Hepatocyte (in vitro differentiated cells): ENCODE data around the gene CAB39. TPM values are rescaled to one million over a fixed set of nuclear protein-coding genes. Genes with fewer than 3 reads are reported as not detected.
"Not testable (repeated sequence)": the region's sequence is repeated elsewhere in the genome, so short reads cannot be mapped to it uniquely, and the experiment has no call there.

ENCODE experiments used
- DNase-seq: peaks from one replicate; pipeline ENCODE4 v3.0.0-alpha.2; 2016; ENCODE audit warnings: low spot score
- H2AFZ ChIP-seq: fragments of 200-600 bp; sonication (generic); 2 replicates; pipeline ENCODE4 v1.6.0; 2016; ENCODE audit warnings: antibody characterized with exemption, mild to moderate bottlenecking
- H3K27ac ChIP-seq: fragments of 200-600 bp; sonication (generic); 2 replicates; pipeline ENCODE4 v1.5.1; 2016; ENCODE audit warnings: mild to moderate bottlenecking
- H3K27me3 ChIP-seq: fragments of 200-600 bp; sonication (generic); 2 replicates; pipeline ENCODE4 v1.6.1; 2016
- H3K36me3 ChIP-seq: fragments of 200-600 bp; sonication (generic); replicated peaks from 2 replicates; pipeline ENCODE4 v1.5.1; 2016; ENCODE audit warnings: low read depth; ENCODE audit not compliant: insufficient read depth
- H3K4me1 ChIP-seq: fragments of 200-600 bp; sonication (generic); 2 replicates; pipeline ENCODE4 v1.5.1; 2016; ENCODE audit warnings: mild to moderate bottlenecking, moderate library complexity; ENCODE audit not compliant: insufficient read depth
- H3K4me2 ChIP-seq: fragments of 200-600 bp; sonication (generic); 2 replicates; pipeline ENCODE4 v1.6.0; 2016
- H3K4me3 ChIP-seq: fragments of 200-600 bp; sonication (generic); 2 replicates; pipeline ENCODE4 v1.5.1; 2016; ENCODE audit warnings: mild to moderate bottlenecking
- H3K79me2 ChIP-seq: fragments of 200-600 bp; sonication (generic); 2 replicates; pipeline ENCODE4 v1.6.0; 2017; ENCODE audit warnings: mild to moderate bottlenecking
- H3K9me2 ChIP-seq: fragments of 200-600 bp; sonication (generic); replicated peaks from 2 replicates; pipeline ENCODE4 v1.6.0; 2017; ENCODE audit warnings: mild to moderate bottlenecking; ENCODE audit not compliant: insufficient read depth
- H3K9me3 ChIP-seq: fragments of 200-600 bp; sonication (generic); 2 replicates; pipeline ENCODE4 v1.5.1; 2016; ENCODE audit warnings: low read depth, mild to moderate bottlenecking
- H4K20me1 ChIP-seq: fragments of 200-600 bp; sonication (generic); 2 replicates; pipeline ENCODE4 v1.6.0; 2016; ENCODE audit warnings: mild to moderate bottlenecking; ENCODE audit not compliant: insufficient read depth, poor library complexity, severe bottlenecking
- EZH2 ChIP-seq: fragments of 200-600 bp; sonication (generic); IDR thresholded peaks from 2 replicates; pipeline ENCODE4 v1.6.1; 2016; ENCODE audit warnings: antibody characterized with exemption, mild to moderate bottlenecking, borderline replicate concordance
- EZH2phosphoT487 ChIP-seq: fragments of 200-600 bp; sonication (generic); IDR thresholded peaks from one replicate; pipeline ENCODE4 v1.6.1; 2018; ENCODE audit warnings: antibody characterized with exemption, mild to moderate bottlenecking, low read depth, moderate library complexity; ENCODE audit not compliant: unreplicated experiment, severe bottlenecking
- WGBS: methylation state at CpG from one replicate; pipeline ENCODE4 v1.1.6; 2016; ENCODE audit warnings: low lambda C conversion rate; ENCODE audit errors: missing lambda C conversion rate; 5-methylcytosine and 5-hydroxymethylcytosine counted together
- polyA plus RNA-seq: library from polyadenylated mRNA; unstranded; fragments of >200 nt; fragmentation: Nextera tagmentation; extraction: Ambion mirVana; gene quantifications from 2 replicates; pipeline ENCODE4 v1.2.1, GENCODE V29; 2016
- total RNA-seq: library from RNA; depleted of rRNA; stranded (reverse); fragments of >200 nt; gene quantifications from 2 replicates; pipeline ENCODE4 v1.2.3, GENCODE V29; 2014
- TF ChIP-seq, protein P1 (sequence below): fragments of 200-600 bp; sonication (generic); IDR thresholded peaks from 2 replicates; pipeline ENCODE4 v1.5.1; 2016; ENCODE audit warnings: antibody characterized with exemption, mild to moderate bottlenecking; ENCODE audit not compliant: poor library complexity

Gene CAB39
- total and polyA plus RNA-seq, 2 experiments from 2014 or later: 38.5 to 84.4 TPM

DNA sequence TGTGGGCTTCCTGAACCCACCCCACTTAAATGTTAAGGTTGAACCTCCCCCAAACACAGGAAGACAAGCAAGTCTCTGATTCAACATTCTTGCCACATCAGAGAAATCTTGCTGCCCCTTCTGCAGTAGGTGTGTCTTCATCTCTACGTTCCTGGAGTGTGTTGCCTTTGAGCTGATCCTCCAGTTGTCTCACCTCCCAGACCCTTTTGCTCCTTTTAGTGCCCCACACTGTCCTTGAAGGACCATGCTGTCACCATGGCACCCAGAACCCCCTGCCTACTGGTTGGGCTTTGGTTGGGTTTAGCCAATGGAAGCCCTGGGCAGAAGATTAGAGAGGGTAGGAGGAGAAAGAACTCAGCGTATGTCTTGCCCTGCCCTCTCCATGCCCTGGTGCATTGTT is 10.7 kb downstream of the CAB39 start:
- Histone ChIP-seq H3K27me3 (no peaks in the 10 kb centered on the region), H3K79me2 (peaks cover 97% of the 10 kb centered on the region)

DNA sequence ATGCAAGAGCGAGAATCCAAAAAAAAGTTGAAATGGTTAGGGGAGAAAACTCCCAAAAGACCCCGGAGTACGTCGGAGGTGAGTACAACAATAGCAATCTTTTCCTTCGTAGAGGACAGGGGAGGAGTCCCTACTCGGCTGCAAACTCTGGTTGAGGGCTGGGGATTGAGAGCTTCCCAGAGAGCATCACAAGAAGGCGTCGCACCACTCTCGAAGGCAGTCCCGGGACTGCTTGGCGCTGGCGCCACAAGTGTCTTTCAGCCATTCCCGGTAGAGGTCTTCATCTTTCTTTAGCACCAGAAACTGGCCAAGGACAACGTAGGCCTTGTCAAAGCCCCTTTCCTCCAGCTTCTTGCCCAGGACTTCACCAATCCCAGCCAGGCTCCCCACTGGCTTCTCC is 12.3 kb downstream of the CAB39 start:
- Histone ChIP-seq H4K20me1 (peaks cover 49% of the 10 kb centered on the region), H3K79me2 (peaks cover 97% of the 10 kb centered on the region)
- H3K9me2 ChIP-seq, H3K4me2 ChIP-seq, H3K4me1 ChIP-seq, H2AFZ ChIP-seq, H3K36me3 ChIP-seq, DNase-seq, H3K9me3 ChIP-seq, H3K4me3 ChIP-seq, H3K27ac ChIP-seq, H3K27me3 ChIP-seq: not testable (repeated sequence)
- 97% methylated on average over 13 of the region's 14 CpGs for WGBS

More for the DNA sequence above, 10.7 kb downstream of the CAB39 start:
- no peaks in the 10 kb centered on the region for H3K4me1 ChIP-seq
- WGBS: 88% methylated on average over 2 of the region's 2 CpGs
- TF ChIP-seq EZH2 (no peak), EZH2phosphoT487 (no peak)
- TF ChIP-seq, protein P1, sequence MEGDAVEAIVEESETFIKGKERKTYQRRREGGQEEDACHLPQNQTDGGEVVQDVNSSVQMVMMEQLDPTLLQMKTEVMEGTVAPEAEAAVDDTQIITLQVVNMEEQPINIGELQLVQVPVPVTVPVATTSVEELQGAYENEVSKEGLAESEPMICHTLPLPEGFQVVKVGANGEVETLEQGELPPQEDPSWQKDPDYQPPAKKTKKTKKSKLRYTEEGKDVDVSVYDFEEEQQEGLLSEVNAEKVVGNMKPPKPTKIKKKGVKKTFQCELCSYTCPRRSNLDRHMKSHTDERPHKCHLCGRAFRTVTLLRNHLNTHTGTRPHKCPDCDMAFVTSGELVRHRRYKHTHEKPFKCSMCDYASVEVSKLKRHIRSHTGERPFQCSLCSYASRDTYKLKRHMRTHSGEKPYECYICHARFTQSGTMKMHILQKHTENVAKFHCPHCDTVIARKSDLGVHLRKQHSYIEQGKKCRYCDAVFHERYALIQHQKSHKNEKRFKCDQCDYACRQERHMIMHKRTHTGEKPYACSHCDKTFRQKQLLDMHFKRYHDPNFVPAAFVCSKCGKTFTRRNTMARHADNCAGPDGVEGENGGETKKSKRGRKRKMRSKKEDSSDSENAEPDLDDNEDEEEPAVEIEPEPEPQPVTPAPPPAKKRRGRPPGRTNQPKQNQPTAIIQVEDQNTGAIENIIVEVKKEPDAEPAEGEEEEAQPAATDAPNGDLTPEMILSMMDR: no peak
- no peak for DNase-seq
- no peaks in the 10 kb centered on the region for H3K9me2 ChIP-seq
- no peaks in the 10 kb centered on the region for H3K36me3 ChIP-seq
- H3K4me2 ChIP-seq: no peak overlapping the region
- no peak overlapping the region for H3K4me3 ChIP-seq
- no peak overlapping the region for H3K27ac ChIP-seq
- H4K20me1 ChIP-seq: peaks cover 60% of the 10 kb centered on the region
- no peak overlapping the region for H2AFZ ChIP-seq
- H3K9me3 ChIP-seq: no peaks in the 10 kb centered on the region

DNA sequence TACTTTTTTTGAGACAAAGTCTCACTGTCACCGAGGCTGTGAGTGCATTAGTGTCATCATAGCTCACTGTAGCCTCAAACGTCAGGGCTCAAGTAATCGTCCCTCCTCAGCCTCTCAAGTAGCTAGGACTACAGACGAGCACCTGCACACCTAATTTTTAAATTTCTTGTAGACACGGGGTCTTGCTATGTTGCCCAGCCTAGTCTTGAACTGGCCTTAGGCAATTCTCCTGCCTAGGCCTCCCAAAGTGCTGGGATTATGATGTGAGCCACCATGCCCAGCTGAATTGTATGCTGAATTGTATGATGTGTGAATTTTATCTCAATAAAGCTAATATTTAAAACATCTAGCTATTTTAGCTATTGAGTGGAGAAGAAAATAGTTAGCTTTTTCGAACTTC is 18.9 kb downstream of the CAB39 start:
- H4K20me1 ChIP-seq: peaks cover 46% of the 10 kb centered on the region
- no peak for TF ChIP-seq EZH2
- TF ChIP-seq, protein P1: no peak
- TF ChIP-seq EZH2phosphoT487: no peak
- no peak overlapping the region for H3K27ac ChIP-seq
- no peaks in the 10 kb centered on the region for H3K9me3 ChIP-seq
- no peak overlapping the region for H3K4me2 ChIP-seq
- H3K9me2 ChIP-seq: no peaks in the 10 kb centered on the region
- WGBS: 96% methylated on average over 6 of the region's 6 CpGs
- H3K36me3 ChIP-seq: no peaks in the 10 kb centered on the region
- peaks cover 100% of the 10 kb centered on the region for H3K79me2 ChIP-seq
- no peak for DNase-seq
- H3K27me3 ChIP-seq: no peaks in the 10 kb centered on the region
- peaks cover 15% of the 10 kb centered on the region for H3K4me1 ChIP-seq
- H2AFZ ChIP-seq: no peak overlapping the region
- H3K4me3 ChIP-seq: no peak overlapping the region

DNA sequence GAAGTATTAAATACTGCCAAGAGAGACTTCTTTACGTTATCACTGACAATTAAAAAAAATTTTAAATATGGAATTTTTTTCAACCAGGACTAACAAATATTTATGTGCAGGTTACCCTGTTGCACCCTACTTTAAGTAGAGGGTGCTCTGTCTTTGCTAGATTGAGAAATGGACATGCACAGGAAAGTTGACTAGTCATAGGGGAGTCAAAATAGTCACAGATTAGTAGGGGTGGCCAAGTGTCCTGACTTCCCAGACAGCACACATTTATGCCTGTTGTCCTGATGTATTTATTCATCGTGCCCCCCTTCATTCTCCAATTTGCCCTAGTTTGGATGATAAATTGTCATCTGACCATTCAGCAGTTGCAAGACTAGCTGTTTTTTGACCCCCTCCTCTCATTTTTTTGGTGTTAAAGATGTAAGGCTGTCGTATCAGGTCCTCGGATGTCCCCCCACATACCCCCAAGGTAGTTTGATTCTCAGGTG is 20.3 kb downstream of the CAB39 start:
- TF ChIP-seq, protein P1: no peak
- TF ChIP-seq EZH2: no peak
- TF ChIP-seq EZH2phosphoT487: no peak
- Histone ChIP-seq H2AFZ (no peak overlapping the region), H3K27ac (peak overlapping the region; percentile 17), H4K20me1 (peaks cover 44% of the 10 kb centered on the region), H3K79me2 (peaks cover 95% of the 10 kb centered on the region), H3K4me3 (no peak overlapping the region), H3K9me2 (no peaks in the 10 kb centered on the region), H3K36me3 (no peaks in the 10 kb centered on the region), H3K4me1 (peaks cover 29% of the 10 kb centered on the region), H3K27me3 (no peaks in the 10 kb centered on the region), H3K9me3 (no peaks in the 10 kb centered on the region), H3K4me2 (no peak overlapping the region)
- DNase-seq: no peak
- WGBS: 70% methylated on average over 4 of the region's 4 CpGs
